ENCODE results near the gene STAP1. TPM values are rescaled to one million over a fixed set of nuclear protein-coding genes. Genes with fewer than 3 reads are reported as not detected.
A peak's percentile ranks its signal among the peaks of the same experiment; 100 is the strongest.

STAP1 gene
- total RNA-seq, 2 experiments from 2014 or later = 88.4 to 111 TPM

DNA sequence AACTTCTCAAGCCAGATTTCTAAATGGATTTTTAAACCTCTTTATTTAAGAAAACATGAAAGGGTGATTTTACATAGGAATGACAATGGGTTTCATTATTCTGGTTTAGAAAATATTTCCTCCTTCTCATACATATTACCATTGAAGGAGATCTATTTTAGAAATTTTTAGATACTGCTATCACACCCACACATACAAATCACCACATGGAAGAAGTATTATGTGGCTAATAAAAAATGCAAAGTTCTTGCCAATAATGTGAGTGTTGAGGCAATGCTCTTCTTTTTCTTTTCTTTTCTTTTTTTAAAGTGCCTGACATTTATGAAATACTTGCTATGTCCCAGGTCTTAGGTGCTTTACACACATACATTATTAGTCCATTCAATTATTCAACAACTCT is 6.8 kb downstream of the STAP1 start:
- Histone ChIP-seq H3K4me1 (ENCODE audit: insufficient read depth, low read length, poor library complexity, severe bottlenecking) (peaks cover 62% of the 10 kb centered on the region), H3K4me2 (ENCODE audit: low read length) (no peak overlapping the region)
- CTCF ChIA-PET (ENCODE audit: unreplicated experiment) = no interaction called here

DNA sequence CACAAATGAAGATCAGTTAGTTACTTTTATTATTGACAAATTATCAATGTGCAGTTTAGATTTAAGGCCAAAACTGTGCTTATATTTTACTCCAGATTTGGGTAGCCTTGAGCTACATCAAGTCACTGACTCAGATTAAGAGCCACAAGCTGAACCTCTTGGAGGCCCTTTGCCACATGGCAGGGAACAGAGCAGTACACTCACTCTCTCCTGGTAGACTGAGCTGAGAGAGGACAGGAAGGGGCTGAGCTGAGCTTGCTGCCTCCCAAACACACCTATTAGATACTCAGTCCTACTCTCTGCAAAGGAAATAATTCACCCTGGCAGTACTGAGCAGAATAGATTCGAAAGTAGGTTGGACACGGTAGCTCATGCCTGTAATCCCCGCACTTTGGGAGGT is 7.8 kb downstream of the STAP1 start:
- CTCF ChIA-PET (ENCODE audit: unreplicated experiment) = interaction anchor here (0.9 kb wide), 1 partner anchor 9 kb away, joined by 3 read pairs; no protein-coding TSS in a partner anchor
- DNase-seq (ENCODE audit: low spot score) = no peak
- peaks cover 53% of the 10 kb centered on the region for H3K4me1 ChIP-seq (ENCODE audit: insufficient read depth, low read length, poor library complexity, severe bottlenecking)
- BruUV-seq (replicated peaks) = no TSS peak
- H3K4me3 ChIP-seq (ENCODE audit: low read depth, low read length, poor library complexity, severe bottlenecking) = no peak overlapping the region
- no peaks in the 10 kb centered on the region for H3K9me3 ChIP-seq (ENCODE audit: low read length)
- no peak overlapping the region for H3K27ac ChIP-seq (ENCODE audit: low read depth, low read length, poor library complexity, severe bottlenecking)
- H2AFZ ChIP-seq (ENCODE audit: low read length) = no peak overlapping the region
- no peaks in the 10 kb centered on the region for H4K20me1 ChIP-seq (ENCODE audit: insufficient read depth, low read length)
- no peak for TF ChIP-seq CTCF (conservative IDR thresholded peaks at IDR 0.05; ENCODE audit: low read length)
- no peak for TF ChIP-seq EZH2phosphoT487 (IDR thresholded peaks at IDR 0.05; ENCODE audit: borderline replicate concordance, low read depth, low read length)
- POLR2A ChIA-PET = interaction anchor here (0.7 to 1.6 kb wide), 8 partner anchors 8 to 135 kb away, joined by 3 to 5 read pairs (median 4); no protein-coding TSS in a partner anchor
- no peaks in the 10 kb centered on the region for H3K9me2 ChIP-seq (ENCODE audit: insufficient read depth, low read length)
- H3K79me2 ChIP-seq (ENCODE audit: insufficient read depth, low read depth, low read length) = peaks cover 96% of the 10 kb centered on the region
- H3K4me2 ChIP-seq (ENCODE audit: low read length) = peak overlapping the region; percentile 13; the same call in 1 of the 2 replicates
- intact Hi-C loops (cut with micrococcal nuclease; ENCODE audit: unreplicated experiment) = no loop called here
- peaks cover 78% of the 10 kb centered on the region for H3K36me3 ChIP-seq (ENCODE audit: insufficient read depth, low read length)

More for the DNA sequence above, 6.8 kb downstream of the STAP1 start:
- Histone ChIP-seq H2AFZ (ENCODE audit: low read length) (no peak overlapping the region), H3K27ac (ENCODE audit: low read depth, low read length, poor library complexity, severe bottlenecking) (no peak overlapping the region), H3K4me3 (ENCODE audit: low read depth, low read length, poor library complexity, severe bottlenecking) (no peak overlapping the region), H3K9me3 (ENCODE audit: low read length) (no peaks in the 10 kb centered on the region), H3K79me2 (ENCODE audit: insufficient read depth, low read depth, low read length) (peaks cover 96% of the 10 kb centered on the region), H3K36me3 (ENCODE audit: insufficient read depth, low read length) (peaks cover 76% of the 10 kb centered on the region), H3K9me2 (ENCODE audit: insufficient read depth, low read length) (no peaks in the 10 kb centered on the region), H4K20me1 (ENCODE audit: insufficient read depth, low read length) (no peaks in the 10 kb centered on the region)
- TF ChIP-seq CTCF (conservative IDR thresholded peaks at IDR 0.05; ENCODE audit: low read length) (no peak), EZH2phosphoT487 (IDR thresholded peaks at IDR 0.05; ENCODE audit: borderline replicate concordance, low read depth, low read length) (no peak)
- BruUV-seq (replicated peaks) = no TSS peak
- intact Hi-C loops (cut with micrococcal nuclease; ENCODE audit: unreplicated experiment) = no loop called here
- POLR2A ChIA-PET = interaction anchor here (1.6 kb wide), 1 partner anchor 11 kb away, joined by 5 read pairs; no protein-coding TSS in a partner anchor
- DNase-seq (ENCODE audit: low spot score) = no peak

DNA sequence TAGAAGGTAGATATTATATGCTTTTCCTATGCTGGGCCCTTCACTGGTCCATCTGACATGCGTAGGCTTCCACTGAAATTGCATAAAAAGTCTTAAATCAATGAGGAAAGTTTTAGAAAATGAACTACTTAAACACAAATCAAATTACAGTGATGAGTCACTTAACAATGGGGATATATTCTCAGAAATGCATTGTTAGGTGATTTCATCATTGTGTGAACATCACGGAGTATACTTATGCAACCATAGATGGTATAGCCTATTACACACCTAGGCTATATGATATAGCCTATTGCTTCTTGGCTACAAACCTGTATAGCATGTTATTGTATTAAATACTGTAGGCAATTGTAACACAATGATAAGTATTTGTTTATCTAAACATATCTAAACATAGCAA is 10.3 kb downstream of the STAP1 start:
- Histone ChIP-seq H3K27ac (ENCODE audit: low read depth, low read length, poor library complexity, severe bottlenecking) (no peak overlapping the region), H2AFZ (ENCODE audit: low read length) (no peak overlapping the region), H3K4me3 (ENCODE audit: low read depth, low read length, poor library complexity, severe bottlenecking) (no peak overlapping the region), H3K4me1 (ENCODE audit: insufficient read depth, low read length, poor library complexity, severe bottlenecking) (peaks cover 62% of the 10 kb centered on the region), H3K9me3 (ENCODE audit: low read length) (no peaks in the 10 kb centered on the region), H3K4me2 (ENCODE audit: low read length) (no peak overlapping the region), H3K79me2 (ENCODE audit: insufficient read depth, low read depth, low read length) (peaks cover 93% of the 10 kb centered on the region), H4K20me1 (ENCODE audit: insufficient read depth, low read length) (no peaks in the 10 kb centered on the region), H3K36me3 (ENCODE audit: insufficient read depth, low read length) (peaks cover 77% of the 10 kb centered on the region), H3K9me2 (ENCODE audit: insufficient read depth, low read length) (no peaks in the 10 kb centered on the region)
- TF ChIP-seq EZH2phosphoT487 (IDR thresholded peaks at IDR 0.05; ENCODE audit: borderline replicate concordance, low read depth, low read length) (no peak), CTCF (conservative IDR thresholded peaks at IDR 0.05; ENCODE audit: low read length) (no peak)
- intact Hi-C loops (cut with micrococcal nuclease; ENCODE audit: unreplicated experiment) = no loop called here
- ChIA-PET POLR2A (interaction anchor here (0.6 to 3.8 kb wide), 8 partner anchors 9 to 133 kb away, joined by 3 to 18 read pairs (median 4); partner anchors contain the start of genes CENPC and STAP1), CTCF (ENCODE audit: unreplicated experiment) (no interaction called here)
- BruUV-seq (replicated peaks) = no TSS peak
- no peak for DNase-seq (ENCODE audit: low spot score)
